Activated B cell treated with CpG ODN at 0.5 μM for 24 hours (primary cell): ENCODE results near the gene SLC30A7. TPM values are rescaled to one million over a fixed set of nuclear protein-coding genes. Genes with fewer than 3 reads are reported as not detected.
A peak's percentile ranks its signal among the peaks of the same experiment; 100 is the strongest.

Source experiments
- ATAC-seq: fragments of 200-7000 bp; cut with Tn5 transposase; one replicate; pipeline ENCODE4 v1.10.0; 2021; ENCODE audit warnings: low read depth, mild to moderate bottlenecking, moderate library complexity
- CTCF ChIA-PET: fragments of 350-600 bp; sonication (Branson Sonifier 250); formaldehyde crosslinking; loops from one replicate; lab custom pipeline; 2021; ENCODE audit warnings: antibody characterized with exemption; lab: Charles Lee
- POLR2A ChIA-PET: fragments of 350-600 bp; sonication (Branson Sonifier 250); formaldehyde crosslinking; loops from one replicate; lab custom pipeline; 2021; ENCODE audit warnings: antibody characterized with exemption; lab: Charles Lee
- DNase-seq: peaks from one replicate; pipeline ENCODE4 v3.0.0; 2022
- H3K27ac Mint-ChIP-seq: one replicate; pipeline ENCODE4 v1.8.0; 2020; ENCODE audit warnings: mixed read lengths
- H3K27me3 Mint-ChIP-seq: one replicate; pipeline ENCODE4 v1.8.0; 2021; ENCODE audit warnings: mixed read lengths
- H3K36me3 Mint-ChIP-seq: one replicate; pipeline ENCODE4 v1.8.0; 2021; ENCODE audit warnings: low read depth, mixed read lengths
- H3K4me1 Mint-ChIP-seq: one replicate; pipeline ENCODE4 v1.8.0; 2021; ENCODE audit warnings: mixed read lengths
- H3K4me3 Mint-ChIP-seq: one replicate; pipeline ENCODE4 v1.8.0; 2020; ENCODE audit warnings: mild to moderate bottlenecking, mixed read lengths
- H3K9me3 Mint-ChIP-seq: one replicate; pipeline ENCODE4 v1.8.0; 2020; ENCODE audit warnings: mixed read lengths
- intact Hi-C: fragments of 100-400 bp; cut with micrococcal nuclease; formaldehyde crosslinking; loops from one replicate; pipeline ENCODE4 v1.15.1; 2024
- total RNA-seq: library from RNA; stranded (reverse); gene quantifications from 2 replicates; pipeline ENCODE4 v1.2.3, GENCODE V29; 2022
- TF ChIP-seq, protein P1 (sequence below): fragments of 200-600 bp; IDR thresholded peaks from one replicate; pipeline ENCODE4 v1.8.0; 2022; ENCODE audit warnings: antibody characterized with exemption, mild to moderate bottlenecking

The SLC30A7 gene
- total RNA-seq, 1 donor from 2014 or later = 25.7 TPM

DNA sequence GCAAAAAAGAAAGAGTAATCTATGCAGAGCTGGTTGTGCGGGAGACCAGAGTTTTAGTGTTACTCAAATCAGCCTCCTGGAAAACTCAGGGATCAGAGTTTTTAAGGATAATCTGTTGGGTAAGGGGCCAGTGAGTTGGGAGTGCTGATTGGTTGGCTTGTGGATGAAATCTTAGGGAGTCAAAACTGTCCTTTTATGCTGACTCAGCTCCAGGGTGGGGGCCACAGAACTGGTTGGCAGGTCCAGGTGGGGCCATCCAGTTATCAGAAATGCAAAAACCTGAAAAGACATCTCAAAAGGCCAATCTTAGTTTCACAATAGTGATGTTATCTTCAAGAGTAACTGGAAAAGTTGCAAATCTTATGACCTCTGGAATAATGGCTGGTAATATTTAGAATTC lies 4.5 kb upstream of the SLC30A7 start:
- Mint-ChIP-seq H3K4me1 (peaks cover 14% of the 10 kb centered on the region), H3K27me3 (no peaks in the 10 kb centered on the region), H3K4me3 (no peak overlapping the region), H3K27ac (no peak overlapping the region), H3K36me3 (peaks cover 29% of the 10 kb centered on the region), H3K9me3 (peaks cover 14% of the 10 kb centered on the region)
- intact Hi-C loops = no loop called here
- CTCF ChIA-PET = no interaction called here
- ATAC-seq (no peak), DNase-seq (no peak)
- POLR2A ChIA-PET = no interaction called here
- TF ChIP-seq, protein P1, sequence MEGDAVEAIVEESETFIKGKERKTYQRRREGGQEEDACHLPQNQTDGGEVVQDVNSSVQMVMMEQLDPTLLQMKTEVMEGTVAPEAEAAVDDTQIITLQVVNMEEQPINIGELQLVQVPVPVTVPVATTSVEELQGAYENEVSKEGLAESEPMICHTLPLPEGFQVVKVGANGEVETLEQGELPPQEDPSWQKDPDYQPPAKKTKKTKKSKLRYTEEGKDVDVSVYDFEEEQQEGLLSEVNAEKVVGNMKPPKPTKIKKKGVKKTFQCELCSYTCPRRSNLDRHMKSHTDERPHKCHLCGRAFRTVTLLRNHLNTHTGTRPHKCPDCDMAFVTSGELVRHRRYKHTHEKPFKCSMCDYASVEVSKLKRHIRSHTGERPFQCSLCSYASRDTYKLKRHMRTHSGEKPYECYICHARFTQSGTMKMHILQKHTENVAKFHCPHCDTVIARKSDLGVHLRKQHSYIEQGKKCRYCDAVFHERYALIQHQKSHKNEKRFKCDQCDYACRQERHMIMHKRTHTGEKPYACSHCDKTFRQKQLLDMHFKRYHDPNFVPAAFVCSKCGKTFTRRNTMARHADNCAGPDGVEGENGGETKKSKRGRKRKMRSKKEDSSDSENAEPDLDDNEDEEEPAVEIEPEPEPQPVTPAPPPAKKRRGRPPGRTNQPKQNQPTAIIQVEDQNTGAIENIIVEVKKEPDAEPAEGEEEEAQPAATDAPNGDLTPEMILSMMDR = no peak

DNA sequence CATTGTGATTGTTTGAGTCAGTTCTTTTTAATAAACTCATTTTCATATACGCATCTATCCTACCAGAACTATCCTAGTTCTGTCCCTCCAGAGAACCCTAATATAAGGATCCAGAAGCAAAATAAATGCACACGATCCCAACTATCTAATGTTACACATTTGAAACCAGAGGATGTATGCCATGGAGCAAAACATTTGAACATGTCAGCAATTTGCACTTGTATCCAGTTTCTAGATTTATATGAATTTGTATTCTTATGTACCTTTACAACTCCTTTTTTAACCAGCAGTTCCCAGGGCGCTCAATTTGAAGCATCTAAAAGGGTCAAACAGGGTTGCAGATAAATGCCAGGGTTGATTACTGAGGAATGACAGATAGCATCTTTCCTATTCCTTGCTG lies 3.3 kb upstream of the SLC30A7 start:
- intact Hi-C loops = no loop called here
- ATAC-seq (no peak), DNase-seq (no peak)
- peaks cover 23% of the 10 kb centered on the region for H3K4me1 Mint-ChIP-seq
- no peaks in the 10 kb centered on the region for H3K27me3 Mint-ChIP-seq
- H3K4me3 Mint-ChIP-seq = no peak overlapping the region
- TF ChIP-seq, protein P1 = no peak
- peaks cover 34% of the 10 kb centered on the region for H3K36me3 Mint-ChIP-seq
- ChIA-PET CTCF (interaction anchor here (0.6 kb wide), 1 partner anchor 173 kb away, joined by 3 read pairs; the partner anchor contains the start of gene VCAM1), POLR2A (no interaction called here)
- H3K27ac Mint-ChIP-seq = no peak overlapping the region
- peaks cover 14% of the 10 kb centered on the region for H3K9me3 Mint-ChIP-seq

DNA sequence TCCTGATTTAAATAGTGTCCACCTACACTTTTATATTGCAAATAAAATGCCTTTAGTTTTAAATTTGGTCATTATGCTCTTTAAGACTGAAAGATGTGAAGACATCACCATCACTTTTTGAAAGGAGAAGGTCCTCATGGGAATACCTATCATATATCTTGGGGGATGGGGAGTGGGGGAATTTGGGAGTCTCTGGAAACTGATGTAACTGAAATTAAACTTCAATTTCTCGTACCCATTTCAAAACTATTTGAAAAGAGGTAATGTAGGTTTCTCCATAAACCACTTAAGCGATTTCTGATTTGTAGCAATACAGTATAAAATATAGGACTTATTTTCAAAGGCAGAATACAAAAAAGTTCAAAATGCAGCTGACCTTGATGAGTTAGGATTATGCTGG lies 2.2 kb upstream of the SLC30A7 start:
- H3K9me3 Mint-ChIP-seq = peaks cover 12% of the 10 kb centered on the region
- no peak overlapping the region for H3K27ac Mint-ChIP-seq
- ATAC-seq = no peak
- ChIA-PET CTCF (interaction anchor here (1.0 to 1.1 kb wide), 2 partner anchors 13 to 464 kb away, joined by 3 read pairs; no protein-coding TSS in a partner anchor), POLR2A (interaction anchor here (1.6 kb wide), 1 partner anchor 540 kb away, joined by 6 read pairs; no protein-coding TSS in a partner anchor)
- H3K27me3 Mint-ChIP-seq = no peaks in the 10 kb centered on the region
- peak overlapping the region; percentile 24 for H3K4me3 Mint-ChIP-seq
- H3K4me1 Mint-ChIP-seq = peaks cover 27% of the 10 kb centered on the region
- no peak for DNase-seq
- peaks cover 34% of the 10 kb centered on the region for H3K36me3 Mint-ChIP-seq
- TF ChIP-seq, protein P1 = no peak
- intact Hi-C loops = no loop called here

DNA sequence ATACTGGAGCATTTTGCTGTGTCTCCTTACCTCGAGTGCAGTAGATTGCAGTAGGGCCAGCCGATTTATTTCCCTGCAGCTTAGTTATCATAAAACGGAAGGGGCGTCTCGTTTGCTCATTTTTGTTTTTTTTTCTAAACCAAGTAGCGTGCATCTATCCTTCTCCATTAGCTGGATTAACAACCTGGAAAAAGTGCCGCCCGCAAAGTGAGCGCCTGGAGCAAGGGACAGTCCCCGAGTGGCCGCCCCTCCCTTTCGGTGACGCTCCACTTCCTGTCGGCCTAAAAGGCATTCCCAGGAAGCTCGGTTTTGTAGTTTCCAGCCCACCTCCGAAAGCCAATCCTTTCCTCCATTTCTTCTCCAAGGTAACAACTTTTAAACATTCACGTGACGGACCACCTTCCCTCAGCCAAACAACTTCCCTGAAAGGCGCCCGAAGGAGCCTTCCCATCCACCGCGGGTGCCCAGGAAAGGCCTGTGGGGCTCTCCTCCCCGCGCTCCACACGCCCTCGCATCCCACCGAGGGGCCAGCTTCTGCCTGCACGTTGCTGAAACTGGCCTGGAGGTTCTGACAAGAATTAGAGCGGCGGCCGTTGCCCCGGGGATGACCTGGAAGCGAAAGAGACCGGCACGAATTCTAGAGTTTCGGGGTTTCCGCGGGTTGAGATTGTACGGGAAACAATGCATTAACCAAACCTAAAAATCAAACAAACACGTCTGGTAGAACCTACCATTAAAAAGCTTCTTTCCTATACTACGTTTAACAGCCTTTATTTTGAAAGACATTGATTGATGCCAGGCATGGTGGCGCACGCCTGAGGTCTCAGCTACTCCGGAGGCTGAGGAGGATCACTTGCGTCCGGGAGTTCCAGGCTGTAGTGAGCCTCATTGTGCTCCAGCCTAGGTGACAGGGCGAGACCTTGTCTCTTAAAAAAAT lies 1.0 kb upstream of the SLC30A7 start, which contains the start of gene EXTL2:
EXTL2 (minus strand) TSS at position 240 of the 937 bp plus-strand sequence. CDS start 6,085 bp downstream, outside the sequence.
- Mint-ChIP-seq H3K36me3 (peaks cover 43% of the 10 kb centered on the region), H3K27me3 (no peaks in the 10 kb centered on the region), H3K27ac (peak within 1 kb of the TSS; percentile 95), H3K4me3 (peak within 1 kb of the TSS; percentile 98), H3K9me3 (peaks cover 8% of the 10 kb centered on the region), H3K4me1 (peaks cover 29% of the 10 kb centered on the region)
- peak; percentile 20 for ATAC-seq
- intact Hi-C loops = loop anchor here (1.0 to 5.0 kb wide), 3 partner anchors 512 to 857 kb away; partner anchors contain the start of gene DBT
- CTCF ChIA-PET = interaction anchor here (0.6 to 2.6 kb wide), 4 partner anchors 14 to 463 kb away, joined by 3 to 10 read pairs (median 4); no protein-coding TSS in a partner anchor
- POLR2A ChIA-PET = interaction anchor here (0.6 to 2.9 kb wide), 17 partner anchors 8 to 1088 kb away, joined by 3 to 18 read pairs (median 5); partner anchors contain the start of genes AGL, CDC14A, RTCA and S1PR1
- peak; percentile 46 for DNase-seq
- TF ChIP-seq, protein P1 = no peak
